Vagina (tissue), 2 donors: ENCODE results near the gene EFCAB6. TPM values are rescaled to one million over a fixed set of nuclear protein-coding genes. Genes with fewer than 3 reads are reported as not detected.

ENCODE experiments used
- DNase-seq, 2 donors: peaks; one replicate each; pipeline ENCODE4 v3.0.0-alpha.2; 2017; ENCODE audit errors: extremely low spot score in 2 of 2
- H3K27ac ChIP-seq: fragments of 200-600 bp; sonication (generic); one replicate; pipeline ENCODE4 v1.5.1; 2019
- H3K27me3 ChIP-seq: fragments of 200-600 bp; sonication (generic); one replicate; pipeline ENCODE4 v1.5.1; 2019
- H3K36me3 ChIP-seq, 2 donors: fragments of 200-600 bp; sonication (generic); one replicate each; pipeline ENCODE4 v1.5.1; 2017 to 2019
- H3K4me1 ChIP-seq: fragments of 200-600 bp; sonication (generic); one replicate; pipeline ENCODE4 v1.5.1; 2019
- H3K4me3 ChIP-seq, 2 donors: fragments of 200-600 bp; sonication (generic); 1 replicate in 1 of 2; 2 replicates in 1 of 2; pipeline ENCODE4 v1.5.1; 2016 to 2019
- H3K9me3 ChIP-seq: fragments of 200-600 bp; sonication (generic); one replicate; pipeline ENCODE4 v1.5.1; 2019
- POLR2A ChIP-seq, 2 donors: fragments of 450-650 bp; IDR thresholded peaks; one replicate each; pipeline ENCODE4 v1.6.1; 2017; ENCODE audit warnings: antibody characterized with exemption in 2 of 2, mild to moderate bottlenecking in 2 of 2, moderate library complexity in 2 of 2
- POLR2AphosphoS5 ChIP-seq, 2 donors: sonication (generic); formaldehyde crosslinking; IDR thresholded peaks; one replicate each; pipeline ENCODE4 v1.9.0; 2017; ENCODE audit warnings: antibody characterized with exemption in 2 of 2, mild to moderate bottlenecking in 2 of 2, low read depth in 1 of 2; ENCODE audit not compliant: insufficient read depth in 1 of 2
- intact Hi-C: fragments of 100-400 bp; cut with DNase I; formaldehyde crosslinking; loops from one replicate; pipeline ENCODE4 v1.15.1; 2023
- total RNA-seq: library from RNA; depleted of rRNA; stranded (reverse); fragments of >200 nt; gene quantifications from one replicate; pipeline ENCODE4 v1.2.3, GENCODE V29; 2016
- TF ChIP-seq, protein P1 (sequence below), 3 experiments: fragments of 450-650 bp in 2 of 3; fragments of 200-600 bp in 1 of 3; sonication (generic) in 1 of 3; IDR thresholded peaks; one replicate each; pipeline ENCODE4 v1.5.1; 2017 to 2019; ENCODE audit warnings: antibody characterized with exemption in 3 of 3, mild to moderate bottlenecking in 2 of 3, moderate library complexity in 2 of 3

EFCAB6 gene
- total RNA-seq, 1 donor from 2014 or later: 1.7 TPM

DNA sequence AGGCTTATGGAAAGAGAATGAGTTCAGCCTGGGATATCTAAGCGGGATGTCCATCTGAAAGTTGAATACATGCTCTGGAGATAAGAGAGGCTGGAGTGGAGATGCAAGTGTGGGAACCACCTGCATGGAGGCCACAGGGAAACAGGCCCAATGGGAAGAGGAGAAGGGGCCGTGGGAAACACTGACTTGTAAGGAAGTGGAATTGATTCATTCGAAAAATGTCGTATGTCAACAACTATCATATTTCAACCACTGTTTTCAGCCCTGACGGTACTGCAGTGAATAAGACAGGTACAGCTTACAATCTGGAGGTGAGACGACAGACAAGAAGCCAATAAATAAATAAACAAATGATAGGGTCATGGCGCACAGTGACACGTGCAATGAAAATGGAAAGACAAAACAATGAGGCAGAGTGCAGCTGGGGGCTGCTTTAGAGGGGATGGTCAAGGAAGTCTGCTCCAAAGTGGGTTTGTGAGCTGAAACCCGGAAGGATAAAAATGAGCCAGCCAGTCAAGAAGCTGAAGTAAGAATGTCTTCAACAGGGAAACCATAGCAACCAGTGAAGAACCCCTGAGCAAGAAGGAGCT is 35.9 kb downstream of the EFCAB6 start:
- H3K4me3 ChIP-seq: no peak overlapping the region
- no peaks in the 10 kb centered on the region for H3K27me3 ChIP-seq
- intact Hi-C loops: no loop called here
- H3K4me1 ChIP-seq: peaks cover 5% of the 10 kb centered on the region
- H3K9me3 ChIP-seq: no peaks in the 10 kb centered on the region
- H3K27ac ChIP-seq: no peak overlapping the region
- no peaks in the 10 kb centered on the region for H3K36me3 ChIP-seq
- DNase-seq: no peak
- no peak for TF ChIP-seq POLR2AphosphoS5 (IDR thresholded peaks at IDR 0.05; ENCODE audit: insufficient read depth in 1 of 2, low read depth in 1 of 2)
- TF ChIP-seq POLR2A (IDR thresholded peaks at IDR 0.05): no peak
- TF ChIP-seq, protein P1, sequence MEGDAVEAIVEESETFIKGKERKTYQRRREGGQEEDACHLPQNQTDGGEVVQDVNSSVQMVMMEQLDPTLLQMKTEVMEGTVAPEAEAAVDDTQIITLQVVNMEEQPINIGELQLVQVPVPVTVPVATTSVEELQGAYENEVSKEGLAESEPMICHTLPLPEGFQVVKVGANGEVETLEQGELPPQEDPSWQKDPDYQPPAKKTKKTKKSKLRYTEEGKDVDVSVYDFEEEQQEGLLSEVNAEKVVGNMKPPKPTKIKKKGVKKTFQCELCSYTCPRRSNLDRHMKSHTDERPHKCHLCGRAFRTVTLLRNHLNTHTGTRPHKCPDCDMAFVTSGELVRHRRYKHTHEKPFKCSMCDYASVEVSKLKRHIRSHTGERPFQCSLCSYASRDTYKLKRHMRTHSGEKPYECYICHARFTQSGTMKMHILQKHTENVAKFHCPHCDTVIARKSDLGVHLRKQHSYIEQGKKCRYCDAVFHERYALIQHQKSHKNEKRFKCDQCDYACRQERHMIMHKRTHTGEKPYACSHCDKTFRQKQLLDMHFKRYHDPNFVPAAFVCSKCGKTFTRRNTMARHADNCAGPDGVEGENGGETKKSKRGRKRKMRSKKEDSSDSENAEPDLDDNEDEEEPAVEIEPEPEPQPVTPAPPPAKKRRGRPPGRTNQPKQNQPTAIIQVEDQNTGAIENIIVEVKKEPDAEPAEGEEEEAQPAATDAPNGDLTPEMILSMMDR (IDR thresholded peaks at IDR 0.05): no peak

DNA sequence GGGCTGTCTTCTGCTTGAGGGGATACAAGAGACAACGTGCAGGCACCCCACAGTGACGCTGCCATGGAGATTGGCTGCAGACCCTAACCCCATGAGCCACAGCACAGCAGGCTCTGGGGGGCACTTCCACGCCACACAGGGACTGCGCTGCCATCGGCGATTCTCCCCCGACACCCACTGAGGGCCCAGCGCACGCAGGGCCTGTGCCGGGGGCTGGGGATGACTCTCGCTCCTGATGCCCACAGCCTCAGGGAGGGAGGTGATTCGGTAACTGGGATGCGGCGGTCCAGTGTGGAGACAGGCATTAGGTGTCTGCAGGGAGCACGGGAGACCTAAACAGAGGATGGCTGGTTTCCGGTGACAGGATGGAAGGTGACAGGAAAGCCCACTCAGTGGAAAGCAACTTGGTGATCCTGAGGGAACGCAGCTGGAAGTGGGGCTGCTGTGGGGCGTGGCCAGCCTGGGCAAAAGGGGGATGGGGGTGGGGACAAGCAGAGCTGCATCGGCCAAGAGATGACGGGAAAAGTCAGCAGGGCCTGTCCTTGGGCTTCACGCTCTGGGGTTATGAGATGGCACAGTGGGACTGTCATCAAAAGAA is 37.7 kb downstream of the EFCAB6 start:
- Histone ChIP-seq H3K4me3 (no peak overlapping the region), H3K27ac (no peak overlapping the region), H3K9me3 (no peaks in the 10 kb centered on the region), H3K27me3 (no peaks in the 10 kb centered on the region), H3K36me3 (no peaks in the 10 kb centered on the region), H3K4me1 (peaks cover 5% of the 10 kb centered on the region)
- DNase-seq: no peak
- intact Hi-C loops: no loop called here
- no peak for TF ChIP-seq POLR2AphosphoS5 (IDR thresholded peaks at IDR 0.05; ENCODE audit: insufficient read depth in 1 of 2, low read depth in 1 of 2)
- TF ChIP-seq, protein P1 (IDR thresholded peaks at IDR 0.05): no peak
- TF ChIP-seq POLR2A (IDR thresholded peaks at IDR 0.05): no peak

DNA sequence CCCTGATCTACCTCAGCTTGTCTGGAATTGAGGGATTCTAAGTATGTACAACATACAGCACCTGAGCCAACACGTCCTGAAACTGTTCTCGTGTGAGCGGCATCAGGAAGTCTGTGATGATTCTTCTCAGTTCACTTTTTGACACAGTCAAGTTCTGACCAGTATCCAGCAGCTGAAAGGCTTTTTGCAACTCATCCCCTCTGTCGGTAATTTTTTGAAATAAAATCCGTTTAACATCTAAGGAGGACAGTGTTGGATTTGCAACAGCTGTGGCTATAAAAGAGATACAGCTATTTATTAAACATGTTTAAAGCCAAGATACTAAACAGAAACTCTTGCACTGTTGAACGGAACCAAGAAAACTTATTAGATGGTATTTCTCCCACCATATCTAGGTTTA is 39.3 kb downstream of the EFCAB6 start:
- Histone ChIP-seq H3K27me3 (no peaks in the 10 kb centered on the region), H3K4me1 (peaks cover 5% of the 10 kb centered on the region), H3K27ac (no peak overlapping the region), H3K4me3 (no peak overlapping the region), H3K36me3 (no peaks in the 10 kb centered on the region), H3K9me3 (no peaks in the 10 kb centered on the region)
- DNase-seq: no peak
- TF ChIP-seq POLR2A (IDR thresholded peaks at IDR 0.05) (no peak), POLR2AphosphoS5 (IDR thresholded peaks at IDR 0.05; ENCODE audit: insufficient read depth in 1 of 2, low read depth in 1 of 2) (no peak)
- TF ChIP-seq, protein P1 (IDR thresholded peaks at IDR 0.05): no peak
- intact Hi-C loops: no loop called here

DNA sequence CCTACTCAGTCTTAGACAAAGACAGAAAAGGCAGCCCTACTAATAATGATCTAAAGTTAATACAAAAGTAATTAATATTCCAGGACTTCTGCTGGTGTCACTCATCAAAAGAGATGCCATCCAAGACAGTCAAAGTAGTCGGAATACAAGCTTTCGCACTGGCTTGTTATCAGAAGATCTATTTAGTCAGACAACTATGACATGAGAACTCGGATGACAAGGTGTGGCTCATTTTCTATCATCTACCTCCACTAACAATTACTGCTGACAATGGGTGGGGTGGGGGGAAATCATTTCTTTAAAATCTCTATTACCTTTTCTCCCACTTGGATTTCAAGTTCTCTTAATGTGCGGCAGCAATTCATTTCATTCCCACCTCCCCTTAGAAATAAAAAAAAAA is 56.7 kb downstream of the EFCAB6 start:
- H3K9me3 ChIP-seq: no peaks in the 10 kb centered on the region
- H3K27ac ChIP-seq: no peak overlapping the region
- DNase-seq: no peak
- no peaks in the 10 kb centered on the region for H3K27me3 ChIP-seq
- H3K4me1 ChIP-seq: no peaks in the 10 kb centered on the region
- no peak overlapping the region for H3K4me3 ChIP-seq
- intact Hi-C loops: no loop called here
- H3K36me3 ChIP-seq: no peaks in the 10 kb centered on the region
- TF ChIP-seq POLR2AphosphoS5 (IDR thresholded peaks at IDR 0.05; ENCODE audit: insufficient read depth in 1 of 2, low read depth in 1 of 2): no peak
- TF ChIP-seq, protein P1 (IDR thresholded peaks at IDR 0.05): no peak
- TF ChIP-seq POLR2A (IDR thresholded peaks at IDR 0.05): no peak

DNA sequence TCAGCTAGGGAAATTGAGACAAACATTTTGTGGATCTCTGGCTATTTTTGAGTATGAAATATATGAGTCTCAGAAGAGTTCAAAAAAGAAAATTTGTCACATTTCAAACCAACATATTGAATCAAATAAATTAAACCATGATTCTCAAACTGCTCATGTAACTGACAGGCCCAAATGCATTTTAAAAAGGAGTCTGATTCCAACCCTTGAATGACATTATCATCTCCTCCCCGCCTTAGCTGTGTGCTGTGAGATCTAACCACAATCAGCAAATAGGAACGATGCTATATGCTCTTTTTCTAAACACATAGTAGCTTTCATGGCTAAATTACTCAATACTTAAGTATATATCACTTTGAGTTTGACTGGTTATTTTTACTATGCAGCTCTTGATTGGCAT is 57.1 kb downstream of the EFCAB6 start:
- Histone ChIP-seq H3K27me3 (no peaks in the 10 kb centered on the region), H3K27ac (no peak overlapping the region), H3K36me3 (no peaks in the 10 kb centered on the region), H3K9me3 (no peaks in the 10 kb centered on the region), H3K4me3 (no peak overlapping the region), H3K4me1 (no peaks in the 10 kb centered on the region)
- no peak for DNase-seq
- TF ChIP-seq POLR2A (IDR thresholded peaks at IDR 0.05) (no peak), POLR2AphosphoS5 (IDR thresholded peaks at IDR 0.05; ENCODE audit: insufficient read depth in 1 of 2, low read depth in 1 of 2) (no peak)
- TF ChIP-seq, protein P1 (IDR thresholded peaks at IDR 0.05): no peak
- intact Hi-C loops: no loop called here
